UCSD-AML1 (cell line): ENCODE measurements around the gene AMBP.

Experiments
- DNase-seq: peaks from one replicate; lab custom pipeline; 2025; ENCODE audit not compliant: unreplicated experiment; lab: John Stamatoyannopoulos, UW

The AMBP gene

GRCh38 chr9:114078021-114078780 lies at the start of gene AMBP:
TSS of gene AMBP (minus strand) at chr9:114078300. CDS start at chr9:114078209, 91 bp downstream.
- DNase-seq = no peak

- DNase-seq = no peak
These were observed 48.4 kb upstream of the AMBP start for GRCh38 chr9:114126247-114127060.

GRCh38 chr9:114125476-114126013 lies 47.4 kb upstream of the AMBP start:
- DNase-seq = no peak

- DNase-seq = no peak
These were observed 46.8 kb upstream of the AMBP start for GRCh38 chr9:114124666-114125475.

- no peak for DNase-seq
These were observed 46.0 kb upstream of the AMBP start for GRCh38 chr9:114124138-114124537.

GRCh38 chr9:114123031-114123977 lies 45.2 kb upstream of the AMBP start:
- DNase-seq = no peak

GRCh38 chr9:114122136-114123027 lies 44.3 kb upstream of the AMBP start:
- no peak for DNase-seq

- no peak for DNase-seq
These were observed 43.4 kb upstream of the AMBP start for GRCh38 chr9:114121227-114122135.

GRCh38 chr9:114120192-114121014 lies 42.3 kb upstream of the AMBP start:
- no peak for DNase-seq

- no peak for DNase-seq
These were observed 41.4 kb upstream of the AMBP start for GRCh38 chr9:114119242-114120191.

- DNase-seq = no peak
These were observed 40.1 kb upstream of the AMBP start for GRCh38 chr9:114117996-114118830.

- no peak for DNase-seq
These were observed 39.5 kb upstream of the AMBP start for GRCh38 chr9:114117614-114117995.

- no peak for DNase-seq
These were observed 38.1 kb upstream of the AMBP start for GRCh38 chr9:114116126-114116747.

- DNase-seq = no peak
These were observed 37.6 kb upstream of the AMBP start for GRCh38 chr9:114115654-114116125.

- DNase-seq = no peak
These were observed 36.3 kb upstream of the AMBP start for GRCh38 chr9:114114364-114114763.
